WTC11 (cell line): ENCODE measurements around the gene COX19.

Experiments
- AR ChIP-seq: fragments of 250-450 bp; sonication (Bioruptor Pico); IDR thresholded peaks from 2 replicates; pipeline ENCODE4 v1.9.0; 2021; ENCODE audit warnings: mild to moderate bottlenecking
- CREM ChIP-seq: sonication (generic); formaldehyde crosslinking; IDR thresholded peaks from 2 replicates; pipeline ENCODE4 v1.8.1; 2022; ENCODE audit warnings: mild to moderate bottlenecking, missing genetic modification reagents, moderate library complexity
- CTCF ChIP-seq: fragments of 200-600 bp; IDR thresholded peaks from 2 replicates; pipeline ENCODE4 v1.8.0; 2022; ENCODE audit warnings: antibody characterized with exemption
- E2F4 ChIP-seq: sonication (generic); formaldehyde crosslinking; IDR thresholded peaks from 2 replicates; pipeline ENCODE4 v1.8.1; 2022; ENCODE audit warnings: low read depth, mild to moderate bottlenecking, moderate library complexity, missing genetic modification reagents, borderline replicate concordance
- E2F5 ChIP-seq: sonication (generic); formaldehyde crosslinking; IDR thresholded peaks from 2 replicates; pipeline ENCODE4 v1.8.1; 2022; ENCODE audit warnings: mild to moderate bottlenecking, moderate library complexity, missing genetic modification reagents
- ETV6 ChIP-seq: sonication (generic); formaldehyde crosslinking; IDR thresholded peaks from 2 replicates; pipeline ENCODE4 v1.8.1; 2022; ENCODE audit warnings: mild to moderate bottlenecking, missing genetic modification reagents
- FOXK1 ChIP-seq: sonication (generic); formaldehyde crosslinking; IDR thresholded peaks from 2 replicates; pipeline ENCODE4 v1.8.0; 2022; ENCODE audit warnings: mild to moderate bottlenecking, moderate library complexity, missing genetic modification reagents
- MAX ChIP-seq: sonication (generic); formaldehyde crosslinking; IDR thresholded peaks from 2 replicates; pipeline ENCODE4 v1.8.0; 2022; ENCODE audit warnings: mild to moderate bottlenecking, missing genetic modification reagents
- USF2 ChIP-seq: sonication (generic); formaldehyde crosslinking; IDR thresholded peaks from 2 replicates; pipeline ENCODE4 v1.8.1; 2023; ENCODE audit warnings: mild to moderate bottlenecking, missing genetic modification reagents, moderate library complexity
- ZBTB21 ChIP-seq: sonication (generic); formaldehyde crosslinking; IDR thresholded peaks from 2 replicates; pipeline ENCODE4 v1.8.1; 2023; ENCODE audit warnings: mild to moderate bottlenecking, missing genetic modification reagents, borderline replicate concordance
- ZNF263 ChIP-seq: sonication (generic); formaldehyde crosslinking; IDR thresholded peaks from 2 replicates; pipeline ENCODE4 v1.8.1; 2022; ENCODE audit warnings: low read depth, mild to moderate bottlenecking, moderate library complexity, missing genetic modification reagents
- ZNF416 ChIP-seq: fragments of 250-450 bp; sonication (Bioruptor Pico); IDR thresholded peaks from 2 replicates; pipeline ENCODE4 v1.9.0; 2021; ENCODE audit warnings: mild to moderate bottlenecking, inconsistent platforms

- TF ChIP-seq CTCF = no peak
- no peak for TF ChIP-seq ETV6 (CRISPR knock-in tag)
- TF ChIP-seq CREM (CRISPR knock-in tag) = no peak
- no peak for TF ChIP-seq FOXK1
- TF ChIP-seq E2F5 (CRISPR knock-in tag) = no peak
- TF ChIP-seq USF2 (CRISPR knock-in tag) = no peak
- TF ChIP-seq AR (CRISPR knock-in tag) = no peak
- no peak for TF ChIP-seq ZNF263 (CRISPR knock-in tag)
- TF ChIP-seq E2F4 (CRISPR knock-in tag) = no peak
- TF ChIP-seq MAX (CRISPR knock-in tag) = no peak
- TF ChIP-seq ZBTB21 = no peak
- TF ChIP-seq ZNF416 = no peak
Measured at GRCh38 chr7:1007901-1008300, 32.6 kb upstream of the COX19 start.
